H1 (cell line): Measurements from ENCODE around the gene TTC21A. TPM values are rescaled to one million over a fixed set of nuclear protein-coding genes. Genes with fewer than 3 reads are reported as not detected.

Experiments
- PHF8 ChIP-seq: fragments of 200-600 bp; sonication (generic); conservative IDR thresholded peaks from 2 replicates; pipeline ENCODE4 v1.7.1; 2012; ENCODE audit warnings: low read depth, mild to moderate bottlenecking, inconsistent platforms, low read length, moderate library complexity
- polyA plus RNA-seq, 7 experiments: library from polyadenylated mRNA; depleted of rRNA in 3 of 7; stranded (reverse) in 5 of 7; unstranded in 2 of 7; fragments of >200 nt in 5 of 7; fragments of 200-250 nt in 2 of 7; gene quantifications; 1 replicate in 5 of 7; 2 replicates in 1 of 7; 4 replicates in 1 of 7; pipeline versions ENCODE4 v1.2.1 to v1.2.3, GENCODE V29; 2011 to 2013; ENCODE audit warnings: missing spikeins in 2 of 7, mixed read lengths in 2 of 7
- total RNA-seq: library from RNA; stranded (reverse); fragmentation: NEBNext Ultra II Directional; extraction: Animal tissue kit (Norgen Biotek cat#: 25700); gene quantifications from 2 replicates; pipeline ENCODE4 v1.2.1, GENCODE V29; 2021

The TTC21A gene
- total and polyA plus RNA-seq, 2 of the 8 experiments (the other 6 are each of a cell fraction or from before 2014, with no cell fraction given): 2.3 to 2.8 TPM

GRCh38 chr3:39158148-39158715 lies 50.8 kb downstream of the TTC21A start (continued):
- TF ChIP-seq PHF8: no peak
